Transverse colon (tissue), 4 donors: ENCODE measurements around the gene PIK3CB.
A peak's percentile ranks its signal among the peaks of the same experiment; 100 is the strongest.

Experiments used
- EP300 ChIP-seq: sonication (generic); formaldehyde crosslinking; IDR thresholded peaks from one replicate; pipeline ENCODE4 v1.6.1; 2017; ENCODE audit warnings: antibody characterized with exemption, low read depth
- POLR2A ChIP-seq: fragments of 450-650 bp; IDR thresholded peaks from one replicate; pipeline ENCODE4 v1.6.1; 2016; ENCODE audit warnings: antibody characterized with exemption, mild to moderate bottlenecking, moderate library complexity
- POLR2AphosphoS5 ChIP-seq, 3 donors: sonication (generic); formaldehyde crosslinking; IDR thresholded peaks; one replicate each; pipeline ENCODE4 v1.6.1; 2016; ENCODE audit warnings: antibody characterized with exemption in 3 of 3
- TF ChIP-seq, protein P1 (sequence below), 5 experiments: fragments of 200-600 bp in 3 of 5; fragments of 450-650 bp in 2 of 5; sonication (generic) in 3 of 5; IDR thresholded peaks; 1 replicate in 2 of 5; 2 replicates in 3 of 5; pipeline ENCODE4 v1.5.1; 2016 to 2017; ENCODE audit warnings: antibody characterized with exemption in 5 of 5, inconsistent platforms in 3 of 5, mild to moderate bottlenecking in 2 of 5, moderate library complexity in 1 of 5

DNA sequence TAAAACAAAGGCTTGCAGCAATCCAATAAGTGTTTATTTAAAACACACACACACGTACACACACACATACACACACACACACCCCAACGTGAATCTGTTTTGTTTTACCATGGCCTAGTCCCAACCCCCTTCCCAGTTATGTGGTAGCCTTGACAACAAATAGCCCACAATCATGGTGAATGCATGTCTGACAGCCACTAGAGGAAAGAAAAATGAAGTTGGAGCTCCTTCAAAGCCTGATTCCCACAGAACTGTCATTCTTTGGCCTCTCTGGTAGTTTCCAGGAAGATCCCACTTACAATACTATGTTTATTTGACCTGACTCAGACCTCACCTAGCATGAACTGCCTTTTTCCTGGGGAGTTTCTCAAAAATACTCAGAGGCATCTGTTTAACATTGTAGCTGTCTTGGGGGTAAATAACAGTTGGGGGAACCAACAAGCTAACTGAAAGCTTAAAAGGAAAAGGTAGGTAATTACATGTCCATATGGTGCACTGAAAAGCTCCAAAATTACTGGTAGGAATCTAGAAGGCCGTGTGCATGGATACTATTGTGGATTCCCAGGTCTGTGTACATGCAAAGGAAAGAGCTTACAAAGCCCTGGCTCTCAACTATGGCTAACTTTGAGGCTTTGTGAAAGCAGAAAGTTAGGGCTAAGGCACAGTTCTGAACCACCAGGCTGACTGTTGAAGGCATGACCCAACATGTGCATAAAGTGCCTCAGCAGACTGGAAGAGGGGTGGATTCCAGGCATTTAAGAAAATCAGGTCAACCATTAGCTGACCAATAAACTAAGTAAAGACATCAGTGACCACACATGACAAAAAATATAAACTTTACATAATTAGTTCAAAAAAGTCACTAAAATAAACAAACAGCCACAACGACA lies 160.8 kb downstream of the PIK3CB start:
- TF ChIP-seq, protein P1, sequence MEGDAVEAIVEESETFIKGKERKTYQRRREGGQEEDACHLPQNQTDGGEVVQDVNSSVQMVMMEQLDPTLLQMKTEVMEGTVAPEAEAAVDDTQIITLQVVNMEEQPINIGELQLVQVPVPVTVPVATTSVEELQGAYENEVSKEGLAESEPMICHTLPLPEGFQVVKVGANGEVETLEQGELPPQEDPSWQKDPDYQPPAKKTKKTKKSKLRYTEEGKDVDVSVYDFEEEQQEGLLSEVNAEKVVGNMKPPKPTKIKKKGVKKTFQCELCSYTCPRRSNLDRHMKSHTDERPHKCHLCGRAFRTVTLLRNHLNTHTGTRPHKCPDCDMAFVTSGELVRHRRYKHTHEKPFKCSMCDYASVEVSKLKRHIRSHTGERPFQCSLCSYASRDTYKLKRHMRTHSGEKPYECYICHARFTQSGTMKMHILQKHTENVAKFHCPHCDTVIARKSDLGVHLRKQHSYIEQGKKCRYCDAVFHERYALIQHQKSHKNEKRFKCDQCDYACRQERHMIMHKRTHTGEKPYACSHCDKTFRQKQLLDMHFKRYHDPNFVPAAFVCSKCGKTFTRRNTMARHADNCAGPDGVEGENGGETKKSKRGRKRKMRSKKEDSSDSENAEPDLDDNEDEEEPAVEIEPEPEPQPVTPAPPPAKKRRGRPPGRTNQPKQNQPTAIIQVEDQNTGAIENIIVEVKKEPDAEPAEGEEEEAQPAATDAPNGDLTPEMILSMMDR (IDR thresholded peaks at IDR 0.05): no peak
- TF ChIP-seq EP300 (no peak), POLR2A (no peak), POLR2AphosphoS5 (IDR thresholded peaks at IDR 0.05) (peak in 1 of 3 donors; percentile 30)
